Parathyroid adenoma (tissue), 2 donors: Measurements from ENCODE around the gene POLDIP3.
"Not testable (repeated sequence)": the region's sequence is repeated elsewhere in the genome, so short reads cannot be mapped to it uniquely, and the experiment has no call there.

Source experiments
- H2AFZ ChIP-seq: fragments of 300-600 bp; sonication (generic); one replicate; pipeline ENCODE4 v1.7.0; 2017; ENCODE audit warnings: antibody characterized with exemption, mild to moderate bottlenecking
- H3K27ac ChIP-seq: fragments of 300-600 bp; sonication (generic); one replicate; pipeline ENCODE4 v1.7.0; 2017
- H3K27me3 ChIP-seq: fragments of 300-600 bp; sonication (generic); one replicate; pipeline ENCODE4 v1.7.0; 2017; ENCODE audit warnings: low read length; ENCODE audit not compliant: control insufficient read depth, insufficient read depth
- H3K36me3 ChIP-seq: fragments of 300-600 bp; sonication (generic); one replicate; pipeline ENCODE4 v1.7.0; 2017; ENCODE audit warnings: low read length; ENCODE audit not compliant: control insufficient read depth, insufficient read depth
- H3K4me1 ChIP-seq: fragments of 300-600 bp; sonication (generic); one replicate; pipeline ENCODE4 v1.7.0; 2017; ENCODE audit warnings: control low read depth
- H3K4me2 ChIP-seq: fragments of 300-600 bp; sonication (generic); one replicate; pipeline ENCODE4 v1.7.0; 2017; ENCODE audit warnings: low read length
- H3K4me3 ChIP-seq: fragments of 300-600 bp; sonication (generic); one replicate; pipeline ENCODE4 v1.7.0; 2017; ENCODE audit warnings: low read depth, low read length
- H3K79me2 ChIP-seq: fragments of 300-600 bp; sonication (generic); one replicate; pipeline ENCODE4 v1.7.0; 2017; ENCODE audit warnings: control low read depth
- H3K9ac ChIP-seq: fragments of 300-600 bp; sonication (generic); one replicate; pipeline ENCODE4 v1.7.0; 2017; ENCODE audit warnings: mild to moderate bottlenecking
- H3K9me3 ChIP-seq: fragments of 300-600 bp; sonication (generic); one replicate; pipeline ENCODE4 v1.7.0; 2017; ENCODE audit warnings: low read length; ENCODE audit not compliant: control insufficient read depth
- TF ChIP-seq, protein P1 (sequence below): fragments of 300-600 bp; sonication (generic); IDR thresholded peaks from one replicate; pipeline ENCODE4 v1.7.0; 2017; ENCODE audit warnings: antibody characterized with exemption, mild to moderate bottlenecking
- donor health status: primary hyperparathyroidism.

POLDIP3 gene

GRCh38 chr22:42574046-42574445 is 40.6 kb downstream of the POLDIP3 start:
- H3K36me3 ChIP-seq, H3K27me3 ChIP-seq, H3K4me3 ChIP-seq, H3K27ac ChIP-seq, H3K4me2 ChIP-seq, H3K9ac ChIP-seq, H3K4me1 ChIP-seq, H3K79me2 ChIP-seq, H3K9me3 ChIP-seq, H2AFZ ChIP-seq: not testable (repeated sequence)

- H3K4me2 ChIP-seq, H3K9ac ChIP-seq, H3K4me1 ChIP-seq, H3K36me3 ChIP-seq, H3K79me2 ChIP-seq, H3K4me3 ChIP-seq, H3K27ac ChIP-seq, H3K9me3 ChIP-seq, H2AFZ ChIP-seq, H3K27me3 ChIP-seq: not testable (repeated sequence)
These were observed 43.6 kb downstream of the POLDIP3 start for GRCh38 chr22:42571068-42571467.

- H3K27ac ChIP-seq, H3K36me3 ChIP-seq, H3K4me1 ChIP-seq, H3K27me3 ChIP-seq, H3K9ac ChIP-seq, H3K4me3 ChIP-seq, H3K79me2 ChIP-seq, H2AFZ ChIP-seq, H3K9me3 ChIP-seq, H3K4me2 ChIP-seq: not testable (repeated sequence)
These were observed 44.1 kb downstream of the POLDIP3 start for GRCh38 chr22:42570580-42570979.

DNA sequence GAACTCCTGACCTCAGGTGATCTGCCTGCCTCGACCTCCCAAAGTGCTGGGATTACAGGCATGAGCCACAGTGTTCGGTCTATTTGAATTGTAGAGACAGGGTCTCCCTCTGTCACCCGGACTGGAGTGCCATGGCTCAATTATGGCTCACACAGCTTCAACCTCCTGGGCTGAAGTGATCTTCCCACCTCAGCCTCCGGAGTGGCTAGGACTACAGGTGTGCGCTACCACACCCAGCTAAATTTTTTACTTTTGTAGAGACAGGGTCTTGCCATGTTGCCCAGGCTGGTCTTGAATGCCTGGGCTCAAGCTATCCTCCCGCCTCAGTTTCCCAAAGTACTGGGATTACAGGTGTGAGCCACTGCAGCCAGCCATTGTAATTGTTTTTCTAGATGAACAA is 46.7 kb downstream of the POLDIP3 start:
- H3K36me3 ChIP-seq, H3K4me3 ChIP-seq, H3K9ac ChIP-seq, H3K79me2 ChIP-seq, H3K9me3 ChIP-seq, H3K27ac ChIP-seq, H3K4me1 ChIP-seq, H2AFZ ChIP-seq, H3K27me3 ChIP-seq, H3K4me2 ChIP-seq: not testable (repeated sequence)

DNA sequence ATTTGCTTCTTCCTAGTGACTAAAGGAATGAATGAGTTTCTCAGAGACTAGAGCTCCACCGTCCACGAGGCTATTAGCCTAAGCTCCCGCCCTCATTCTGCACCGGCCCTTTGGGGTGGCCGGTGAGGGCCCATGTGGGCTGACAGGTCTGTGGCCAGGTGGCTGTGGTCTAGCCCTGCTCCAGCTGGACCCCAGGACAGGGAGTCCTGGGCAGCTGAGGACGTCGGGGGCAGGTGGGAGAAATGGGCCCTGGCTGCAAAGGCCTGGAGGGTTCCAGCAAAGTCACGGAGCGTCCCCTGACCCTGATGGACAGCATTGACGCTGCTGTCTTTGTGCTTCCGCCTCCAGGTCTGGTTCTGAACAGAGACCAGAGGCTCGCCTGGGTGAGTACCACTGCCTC is 48.7 kb downstream of the POLDIP3 start:
- TF ChIP-seq, protein P1, sequence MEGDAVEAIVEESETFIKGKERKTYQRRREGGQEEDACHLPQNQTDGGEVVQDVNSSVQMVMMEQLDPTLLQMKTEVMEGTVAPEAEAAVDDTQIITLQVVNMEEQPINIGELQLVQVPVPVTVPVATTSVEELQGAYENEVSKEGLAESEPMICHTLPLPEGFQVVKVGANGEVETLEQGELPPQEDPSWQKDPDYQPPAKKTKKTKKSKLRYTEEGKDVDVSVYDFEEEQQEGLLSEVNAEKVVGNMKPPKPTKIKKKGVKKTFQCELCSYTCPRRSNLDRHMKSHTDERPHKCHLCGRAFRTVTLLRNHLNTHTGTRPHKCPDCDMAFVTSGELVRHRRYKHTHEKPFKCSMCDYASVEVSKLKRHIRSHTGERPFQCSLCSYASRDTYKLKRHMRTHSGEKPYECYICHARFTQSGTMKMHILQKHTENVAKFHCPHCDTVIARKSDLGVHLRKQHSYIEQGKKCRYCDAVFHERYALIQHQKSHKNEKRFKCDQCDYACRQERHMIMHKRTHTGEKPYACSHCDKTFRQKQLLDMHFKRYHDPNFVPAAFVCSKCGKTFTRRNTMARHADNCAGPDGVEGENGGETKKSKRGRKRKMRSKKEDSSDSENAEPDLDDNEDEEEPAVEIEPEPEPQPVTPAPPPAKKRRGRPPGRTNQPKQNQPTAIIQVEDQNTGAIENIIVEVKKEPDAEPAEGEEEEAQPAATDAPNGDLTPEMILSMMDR, result no peak
- H3K4me1 ChIP-seq, result peaks cover 7% of the 10 kb centered on the region
- no peak overlapping the region for H2AFZ ChIP-seq
- no peaks in the 10 kb centered on the region for H3K36me3 ChIP-seq
- no peak overlapping the region for H3K4me2 ChIP-seq
- H3K27ac ChIP-seq, result no peak overlapping the region
- H3K27me3 ChIP-seq, result no peaks in the 10 kb centered on the region
- no peaks in the 10 kb centered on the region for H3K9me3 ChIP-seq
- H3K9ac ChIP-seq, result no peak overlapping the region
- no peak overlapping the region for H3K4me3 ChIP-seq
- no peaks in the 10 kb centered on the region for H3K79me2 ChIP-seq

- no peaks in the 10 kb centered on the region for H3K9me3 ChIP-seq
- peaks cover 7% of the 10 kb centered on the region for H3K4me1 ChIP-seq
- no peaks in the 10 kb centered on the region for H3K79me2 ChIP-seq
- no peak overlapping the region for H3K4me2 ChIP-seq
- H3K4me3 ChIP-seq, result no peak overlapping the region
- no peak overlapping the region for H3K9ac ChIP-seq
- TF ChIP-seq, protein P1, result no peak
- no peaks in the 10 kb centered on the region for H3K36me3 ChIP-seq
- H2AFZ ChIP-seq, result no peak overlapping the region
- no peak overlapping the region for H3K27ac ChIP-seq
- H3K27me3 ChIP-seq, result no peaks in the 10 kb centered on the region
These were observed 50.0 kb downstream of the POLDIP3 start for GRCh38 chr22:42564699-42565098.

- not testable (repeated sequence) for H3K27ac ChIP-seq, H3K4me2 ChIP-seq, H3K9ac ChIP-seq, H3K36me3 ChIP-seq, H3K27me3 ChIP-seq, H3K79me2 ChIP-seq, H2AFZ ChIP-seq, H3K4me3 ChIP-seq, H3K9me3 ChIP-seq, H3K4me1 ChIP-seq
These were observed 50.7 kb downstream of the POLDIP3 start for GRCh38 chr22:42563943-42564342.
